ENCODE data around the gene PLAC8L1. TPM values are rescaled to one million over a fixed set of nuclear protein-coding genes. Genes with fewer than 3 reads are reported as not detected.

The PLAC8L1 gene
- total RNA-seq, 2 experiments from 2014 or later, result 0.36 TPM; not detected in 1

- no peak for DNase-seq
- Mint-ChIP-seq H3K4me1 (ENCODE audit: low read depth) (no peaks in the 10 kb centered on the region), H3K4me3 (no peak overlapping the region), H3K27ac (no peak overlapping the region), H3K9me3 (no peaks in the 10 kb centered on the region), H3K27me3 (peaks cover 9% of the 10 kb centered on the region), H3K36me3 (no peaks in the 10 kb centered on the region)
- ChIA-PET POLR2A (no interaction called here), CTCF (interaction anchor here (0.6 kb wide), 1 partner anchor 218 kb away, joined by 3 read pairs; the partner anchor contains the start of gene PRELID2)
- intact Hi-C loops (cut with micrococcal nuclease), result no loop called here
Measured at GRCh38 chr5:146052780-146053179, 52.6 kb downstream of the PLAC8L1 start.

GRCh38 chr5:146051678-146052077 lies 53.7 kb downstream of the PLAC8L1 start:
- CTCF ChIA-PET, result interaction anchor here (1.0 kb wide), 1 partner anchor 370 kb away, joined by 4 read pairs; no protein-coding TSS in a partner anchor
- intact Hi-C loops (cut with micrococcal nuclease), result no loop called here
- H3K27ac Mint-ChIP-seq, result no peak overlapping the region
- H3K36me3 Mint-ChIP-seq, result no peaks in the 10 kb centered on the region
- no peak for DNase-seq
- no peak overlapping the region for H3K4me3 Mint-ChIP-seq
- peaks cover 9% of the 10 kb centered on the region for H3K27me3 Mint-ChIP-seq
- POLR2A ChIA-PET, result no interaction called here
- no peaks in the 10 kb centered on the region for H3K9me3 Mint-ChIP-seq
- no peaks in the 10 kb centered on the region for H3K4me1 Mint-ChIP-seq (ENCODE audit: low read depth)

- Mint-ChIP-seq H3K4me3 (no peak overlapping the region), H3K4me1 (ENCODE audit: low read depth) (no peaks in the 10 kb centered on the region), H3K9me3 (no peaks in the 10 kb centered on the region), H3K27ac (no peak overlapping the region), H3K27me3 (peaks cover 9% of the 10 kb centered on the region), H3K36me3 (no peaks in the 10 kb centered on the region)
- ChIA-PET CTCF (interaction anchor here (0.7 to 1.1 kb wide), 4 partner anchors 12 to 1846 kb away, joined by 3 read pairs; no protein-coding TSS in a partner anchor), POLR2A (no interaction called here)
- no peak for DNase-seq
- intact Hi-C loops (cut with micrococcal nuclease), result no loop called here
Measured at GRCh38 chr5:146050086-146050485, 55.3 kb downstream of the PLAC8L1 start.

GRCh38 chr5:146049704-146050026 lies 55.7 kb downstream of the PLAC8L1 start:
- Mint-ChIP-seq H3K27ac (no peak overlapping the region), H3K9me3 (no peaks in the 10 kb centered on the region), H3K27me3 (peaks cover 9% of the 10 kb centered on the region), H3K4me3 (no peak overlapping the region), H3K4me1 (ENCODE audit: low read depth) (no peaks in the 10 kb centered on the region), H3K36me3 (no peaks in the 10 kb centered on the region)
- ChIA-PET CTCF (interaction anchor here (2.1 kb wide), 1 partner anchor 352 kb away, joined by 8 read pairs; no protein-coding TSS in a partner anchor), POLR2A (no interaction called here)
- no peak for DNase-seq
- intact Hi-C loops (cut with micrococcal nuclease), result loop anchor here (1.0 to 2.0 kb wide), 2 partner anchors 353 to 368 kb away; no protein-coding TSS in a partner anchor

GRCh38 chr5:146048994-146049703 lies 56.2 kb downstream of the PLAC8L1 start:
- Mint-ChIP-seq H3K9me3 (no peaks in the 10 kb centered on the region), H3K4me3 (no peak overlapping the region), H3K4me1 (ENCODE audit: low read depth) (no peaks in the 10 kb centered on the region), H3K27me3 (peaks cover 5% of the 10 kb centered on the region), H3K27ac (no peak overlapping the region), H3K36me3 (no peaks in the 10 kb centered on the region)
- ChIA-PET POLR2A (no interaction called here), CTCF (interaction anchor here (1.0 to 2.1 kb wide), 2 partner anchors 224 to 352 kb away, joined by 5 to 8 read pairs; no protein-coding TSS in a partner anchor)
- DNase-seq, result peak; percentile 33
- intact Hi-C loops (cut with micrococcal nuclease), result loop anchor here (1.0 to 2.0 kb wide), 2 partner anchors 352 to 368 kb away; no protein-coding TSS in a partner anchor

- Mint-ChIP-seq H3K27ac (no peak overlapping the region), H3K27me3 (peaks cover 5% of the 10 kb centered on the region), H3K36me3 (no peaks in the 10 kb centered on the region), H3K4me1 (ENCODE audit: low read depth) (no peaks in the 10 kb centered on the region), H3K9me3 (no peaks in the 10 kb centered on the region), H3K4me3 (no peak overlapping the region)
- DNase-seq, result no peak
- intact Hi-C loops (cut with micrococcal nuclease), result no loop called here
- CTCF ChIA-PET, result interaction anchor here (0.9 kb wide), 1 partner anchor 221 kb away, joined by 3 read pairs; no protein-coding TSS in a partner anchor
- POLR2A ChIA-PET, result no interaction called here
Measured at GRCh38 chr5:146047396-146047795, 58.0 kb downstream of the PLAC8L1 start.

- ChIA-PET POLR2A (no interaction called here), CTCF (no interaction called here)
- H3K27ac Mint-ChIP-seq, result no peak overlapping the region
- intact Hi-C loops (cut with micrococcal nuclease), result no loop called here
- no peaks in the 10 kb centered on the region for H3K9me3 Mint-ChIP-seq
- H3K4me1 Mint-ChIP-seq (ENCODE audit: low read depth), result no peaks in the 10 kb centered on the region
- H3K27me3 Mint-ChIP-seq, result no peaks in the 10 kb centered on the region
- no peaks in the 10 kb centered on the region for H3K36me3 Mint-ChIP-seq
- no peak for DNase-seq
- H3K4me3 Mint-ChIP-seq, result no peak overlapping the region
Measured at GRCh38 chr5:146043722-146044121, 61.7 kb downstream of the PLAC8L1 start.

GRCh38 chr5:146042628-146043279 lies 62.6 kb downstream of the PLAC8L1 start:
- no peak overlapping the region for H3K27ac Mint-ChIP-seq
- H3K36me3 Mint-ChIP-seq, result no peaks in the 10 kb centered on the region
- no peaks in the 10 kb centered on the region for H3K9me3 Mint-ChIP-seq
- H3K4me1 Mint-ChIP-seq (ENCODE audit: low read depth), result no peaks in the 10 kb centered on the region
- intact Hi-C loops (cut with micrococcal nuclease), result no loop called here
- no peak for DNase-seq
- CTCF ChIA-PET, result no interaction called here
- no peak overlapping the region for H3K4me3 Mint-ChIP-seq
- no peaks in the 10 kb centered on the region for H3K27me3 Mint-ChIP-seq
- POLR2A ChIA-PET, result no interaction called here

- POLR2A ChIA-PET, result no interaction called here
- Mint-ChIP-seq H3K4me1 (ENCODE audit: low read depth) (no peaks in the 10 kb centered on the region), H3K27me3 (no peaks in the 10 kb centered on the region), H3K4me3 (no peak overlapping the region), H3K36me3 (no peaks in the 10 kb centered on the region), H3K9me3 (no peaks in the 10 kb centered on the region), H3K27ac (no peak overlapping the region)
- CTCF ChIA-PET, result interaction anchor here (0.7 to 1.0 kb wide), 4 partner anchors 9 to 211 kb away, joined by 3 to 5 read pairs (median 3); no protein-coding TSS in a partner anchor
- intact Hi-C loops (cut with micrococcal nuclease), result no loop called here
- no peak for DNase-seq
Measured at GRCh38 chr5:146041180-146041789, 64.1 kb downstream of the PLAC8L1 start.

- ChIA-PET CTCF (interaction anchor here (0.9 to 1.0 kb wide), 3 partner anchors 31 to 211 kb away, joined by 3 to 5 read pairs (median 3); no protein-coding TSS in a partner anchor), POLR2A (no interaction called here)
- no peak for DNase-seq
- no peak overlapping the region for H3K4me3 Mint-ChIP-seq
- H3K36me3 Mint-ChIP-seq, result no peaks in the 10 kb centered on the region
- no peaks in the 10 kb centered on the region for H3K9me3 Mint-ChIP-seq
- no peaks in the 10 kb centered on the region for H3K27me3 Mint-ChIP-seq
- H3K27ac Mint-ChIP-seq, result no peak overlapping the region
- no peaks in the 10 kb centered on the region for H3K4me1 Mint-ChIP-seq (ENCODE audit: low read depth)
- intact Hi-C loops (cut with micrococcal nuclease), result no loop called here
Measured at GRCh38 chr5:146040527-146040926, 64.8 kb downstream of the PLAC8L1 start.

GRCh38 chr5:146039420-146039819 lies 66.0 kb downstream of the PLAC8L1 start:
- intact Hi-C loops (cut with micrococcal nuclease), result no loop called here
- Mint-ChIP-seq H3K9me3 (no peaks in the 10 kb centered on the region), H3K4me1 (ENCODE audit: low read depth) (no peaks in the 10 kb centered on the region), H3K27ac (no peak overlapping the region), H3K36me3 (no peaks in the 10 kb centered on the region), H3K27me3 (no peaks in the 10 kb centered on the region), H3K4me3 (no peak overlapping the region)
- CTCF ChIA-PET, result no interaction called here
- DNase-seq, result no peak
- POLR2A ChIA-PET, result no interaction called here

GRCh38 chr5:146034605-146035004 lies 70.8 kb downstream of the PLAC8L1 start:
- CTCF ChIA-PET, result no interaction called here
- Mint-ChIP-seq H3K27ac (no peak overlapping the region), H3K4me1 (ENCODE audit: low read depth) (no peaks in the 10 kb centered on the region), H3K27me3 (no peaks in the 10 kb centered on the region), H3K36me3 (no peaks in the 10 kb centered on the region), H3K4me3 (no peak overlapping the region), H3K9me3 (no peaks in the 10 kb centered on the region)
- POLR2A ChIA-PET, result no interaction called here
- no peak for DNase-seq
- intact Hi-C loops (cut with micrococcal nuclease), result no loop called here

Data from activated CD4-positive, alpha-beta memory T cell treated with anti-CD3 and anti-CD28 coated beads for 36 hours (primary cell).